A673 (cell line): ENCODE results near the gene FASTK.

ENCODE experiments used
- CTCF ChIP-seq: fragments of 300-800, 200-600 bp; sonication (generic); conservative IDR thresholded peaks from 2 replicates; pipeline ENCODE4 v1.5.1; 2017; ENCODE audit warnings: low read depth, mild to moderate bottlenecking, antibody characterized with exemption, low read length, moderate library complexity, mixed read lengths
- EZH2 ChIP-seq: fragments of 200-600 bp; sonication (generic); IDR thresholded peaks from 2 replicates; pipeline ENCODE4 v1.6.1; 2017; ENCODE audit warnings: borderline replicate concordance, low read depth, mild to moderate bottlenecking, mixed read lengths, antibody characterized with exemption, low read length; ENCODE audit not compliant: poor library complexity, severe bottlenecking

- TF ChIP-seq CTCF, result no peak
- no peak for TF ChIP-seq EZH2
Measured at GRCh38 chr7:151045262-151045661, 35.3 kb downstream of the FASTK start.
